GM12801 (cell line): ENCODE results near the gene ANO10.

ENCODE experiments used
- CTCF ChIP-seq: IDR thresholded peaks from one replicate; pipeline ENCODE4 v1.5.1; 2011; ENCODE audit warnings: control low read depth; ENCODE audit not compliant: insufficient read length; ENCODE audit errors: extremely low read depth

Gene ANO10

GRCh38 chr3:43415088-43415487 is 206.7 kb downstream of the ANO10 start:
- no peak for TF ChIP-seq CTCF

- no peak for TF ChIP-seq CTCF
These were observed 208.0 kb downstream of the ANO10 start for GRCh38 chr3:43413676-43414368.

DNA sequence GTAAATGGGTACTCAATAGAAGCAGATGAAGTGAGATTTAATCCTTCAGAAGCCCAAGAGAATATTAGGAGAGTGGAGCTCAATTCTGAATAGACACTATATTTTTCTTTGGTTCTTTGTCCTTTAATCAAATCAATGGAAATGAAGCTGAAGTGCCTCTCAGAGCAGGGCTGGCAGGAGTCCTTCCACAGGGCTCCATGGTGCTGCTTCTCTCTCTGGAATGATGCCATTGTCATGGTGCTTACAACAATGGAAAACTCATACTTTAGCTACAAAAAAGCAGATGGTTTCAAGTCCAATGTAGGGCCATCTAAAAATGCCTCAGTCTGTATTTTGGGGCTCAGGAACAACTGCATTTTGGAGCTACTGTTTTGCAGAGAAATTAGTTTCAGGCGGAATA is 210.4 kb downstream of the ANO10 start:
- no peak for TF ChIP-seq CTCF

GRCh38 chr3:43410592-43410991 is 211.2 kb downstream of the ANO10 start:
- TF ChIP-seq CTCF: no peak

DNA sequence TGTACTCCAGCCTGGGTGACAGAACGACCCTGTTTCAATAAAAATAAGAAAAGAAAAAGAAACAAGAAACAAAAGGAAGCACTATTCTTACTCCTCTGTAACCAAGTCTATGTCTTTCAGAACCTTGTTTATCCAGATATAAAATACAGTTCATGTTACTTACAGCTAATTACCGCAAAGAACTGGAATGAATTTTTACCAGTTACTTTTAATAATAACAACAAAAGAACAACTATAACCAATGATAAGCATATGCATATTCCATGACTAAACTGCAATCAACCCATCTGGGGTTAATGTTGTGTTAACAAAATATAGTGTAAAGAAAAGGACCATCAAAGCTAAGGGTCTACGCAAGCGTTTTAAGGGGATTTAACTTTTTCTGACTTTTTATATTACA is 212.3 kb downstream of the ANO10 start:
- no peak for TF ChIP-seq CTCF

- TF ChIP-seq CTCF: no peak
These were observed 215.2 kb downstream of the ANO10 start for GRCh38 chr3:43406643-43407023.

DNA sequence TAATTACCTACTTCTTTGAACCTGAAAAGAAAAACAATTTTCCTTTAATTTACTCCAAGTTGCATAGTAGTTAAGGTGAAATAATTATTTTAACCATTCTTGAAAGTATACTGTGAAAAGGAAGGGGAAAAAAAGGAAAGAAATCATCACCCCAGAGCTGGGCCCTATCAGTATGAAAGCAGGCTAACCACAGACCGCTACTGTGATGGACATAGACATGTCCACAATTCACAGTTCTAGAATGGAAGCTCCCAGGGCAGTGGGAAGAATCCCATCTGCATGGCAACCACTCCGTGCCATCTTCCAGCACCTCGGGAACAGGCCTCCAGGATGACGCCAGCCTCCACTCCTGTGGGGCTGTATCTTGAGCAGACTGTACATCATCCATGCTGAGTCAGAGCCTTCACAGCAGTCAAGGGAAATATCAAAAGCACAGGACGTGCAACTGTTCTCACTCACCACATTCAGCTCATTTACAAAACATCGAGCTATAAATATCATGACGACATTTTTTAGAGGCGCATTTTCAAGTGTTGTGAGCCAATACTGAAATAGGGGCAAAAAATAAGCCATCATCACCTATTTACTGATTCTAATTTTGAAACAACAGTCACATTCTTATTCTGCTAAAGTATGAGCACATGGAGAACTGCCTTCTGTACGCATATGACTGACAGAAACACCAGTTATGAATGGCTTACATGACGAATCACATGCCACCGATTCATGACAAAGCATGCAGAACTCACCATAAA is 215.7 kb downstream of the ANO10 start:
- TF ChIP-seq CTCF: no peak
